GM23248 (cell line): Measurements from ENCODE around the gene GLYATL1B.

ENCODE experiments used
- EZH2 ChIP-seq: fragments of 200-600 bp; sonication (generic); IDR thresholded peaks from 2 replicates; pipeline ENCODE4 v1.6.1; 2018; ENCODE audit warnings: antibody characterized with exemption, mild to moderate bottlenecking; ENCODE audit not compliant: insufficient read depth, poor library complexity, severe bottlenecking
- EZH2phosphoT487 ChIP-seq: fragments of 200-600 bp; sonication (generic); IDR thresholded peaks from 2 replicates; pipeline ENCODE4 v1.6.1; 2018; ENCODE audit warnings: antibody characterized with exemption, moderate library complexity, mild to moderate bottlenecking, low read depth; ENCODE audit not compliant: insufficient read depth

GRCh38 chr11:59117774-59118173 is 31.7 kb downstream of the GLYATL1B start:
- no peak for TF ChIP-seq EZH2phosphoT487
- TF ChIP-seq EZH2, result no peak
